GM18526 (cell line): ENCODE results near the gene PALLD.

ENCODE experiments used
- POLR2A ChIP-seq: IDR thresholded peaks from 3 replicates; pipeline ENCODE4 v1.6.1; 2011; ENCODE audit not compliant: insufficient read length; ENCODE audit errors: extremely low read depth

PALLD gene

GRCh38 chr4:168751263-168752225, 254.7 kb downstream of the PALLD start:
- no peak for TF ChIP-seq POLR2A

DNA sequence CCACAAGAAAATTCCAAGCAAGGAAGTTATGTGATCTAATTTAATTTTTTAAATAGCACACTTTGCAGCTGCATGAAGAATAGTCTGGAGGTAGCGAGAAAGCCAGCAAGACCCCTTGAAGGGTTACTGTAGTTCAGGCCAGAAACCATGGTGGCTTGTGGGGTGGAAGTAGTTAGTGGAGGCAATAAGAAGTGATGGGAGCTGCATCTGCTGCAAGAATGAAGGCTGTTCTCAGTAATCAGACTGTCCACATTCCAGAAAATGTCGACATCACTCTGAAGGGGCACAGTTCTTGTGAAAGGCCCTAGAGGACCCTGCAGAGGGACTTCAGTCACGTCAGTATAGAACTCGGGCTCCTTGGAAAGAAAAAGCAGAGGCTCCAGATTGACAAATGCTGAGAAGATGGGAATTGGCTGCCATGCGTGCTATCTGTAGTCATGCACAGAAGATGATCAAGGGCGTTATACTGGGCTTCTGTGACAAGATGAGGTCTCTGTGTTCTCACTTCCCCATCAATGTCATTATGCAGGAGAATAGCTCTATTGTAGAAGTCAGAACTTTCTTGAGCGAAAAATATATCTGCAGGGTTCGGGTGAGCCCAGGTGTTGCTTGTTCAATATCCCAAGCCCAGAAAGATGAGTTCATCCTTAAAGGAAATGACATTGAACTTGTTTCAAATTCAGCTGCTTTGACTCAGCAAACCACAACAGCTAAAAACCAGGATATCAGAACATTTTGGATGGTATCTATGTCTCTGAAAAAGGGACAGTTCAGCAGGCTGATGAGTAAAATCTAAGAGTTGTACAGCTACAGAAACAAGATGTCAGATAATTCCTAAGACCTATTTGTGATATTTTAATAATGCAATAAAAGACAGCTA, 259.0 kb downstream of the PALLD start:
- no peak for TF ChIP-seq POLR2A

GRCh38 chr4:168757500-168757899, 260.6 kb downstream of the PALLD start:
- no peak for TF ChIP-seq POLR2A

- TF ChIP-seq POLR2A = no peak
Measured at GRCh38 chr4:168758351-168758876, 261.6 kb downstream of the PALLD start.

DNA sequence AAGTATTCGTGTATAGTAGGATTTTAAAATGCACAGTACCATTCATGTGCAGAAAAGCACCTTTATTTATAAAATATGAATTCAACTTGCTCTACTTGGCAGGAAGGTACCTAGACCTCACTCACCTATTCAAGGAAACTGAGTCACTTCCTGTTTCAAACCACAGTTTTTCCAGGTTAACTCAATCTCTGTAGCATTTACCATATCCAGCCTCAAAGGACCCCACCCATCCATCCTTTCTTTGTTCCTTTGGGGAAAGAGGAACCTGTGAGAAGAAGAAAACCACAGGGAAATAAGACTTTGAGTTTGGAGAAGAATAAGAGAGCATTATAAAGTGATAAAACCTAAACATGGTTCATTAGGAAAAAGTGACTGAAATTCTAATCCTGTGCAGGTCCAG, 262.5 kb downstream of the PALLD start:
- no peak for TF ChIP-seq POLR2A

DNA sequence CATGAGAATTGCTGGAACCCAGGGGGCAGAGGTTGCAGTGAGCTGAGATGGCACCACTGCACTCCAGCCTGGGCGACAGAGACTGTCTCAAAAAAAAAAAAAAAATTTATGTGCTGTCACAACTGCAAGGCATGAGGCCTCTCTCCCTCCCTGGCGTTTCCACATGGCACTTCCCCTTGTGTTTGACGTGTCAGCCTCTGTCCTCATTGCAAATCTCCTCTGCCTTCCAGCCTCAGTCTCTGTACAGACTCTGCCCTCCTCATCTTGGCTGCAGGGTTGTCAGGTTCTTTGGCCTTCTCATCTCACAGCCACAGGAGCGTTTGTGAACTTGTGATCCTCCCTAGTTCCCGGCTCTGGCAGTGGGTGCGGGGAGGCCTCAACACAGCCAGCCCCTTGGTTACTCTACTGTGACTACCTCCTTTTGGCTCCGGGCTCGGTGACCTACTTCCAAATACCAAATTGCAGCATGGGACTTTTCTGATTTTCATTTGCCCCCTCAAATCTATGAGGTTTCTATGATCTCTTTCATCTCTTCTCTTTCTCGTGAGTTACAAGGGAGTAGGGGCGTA, 263.2 kb downstream of the PALLD start:
- no peak for TF ChIP-seq POLR2A

DNA sequence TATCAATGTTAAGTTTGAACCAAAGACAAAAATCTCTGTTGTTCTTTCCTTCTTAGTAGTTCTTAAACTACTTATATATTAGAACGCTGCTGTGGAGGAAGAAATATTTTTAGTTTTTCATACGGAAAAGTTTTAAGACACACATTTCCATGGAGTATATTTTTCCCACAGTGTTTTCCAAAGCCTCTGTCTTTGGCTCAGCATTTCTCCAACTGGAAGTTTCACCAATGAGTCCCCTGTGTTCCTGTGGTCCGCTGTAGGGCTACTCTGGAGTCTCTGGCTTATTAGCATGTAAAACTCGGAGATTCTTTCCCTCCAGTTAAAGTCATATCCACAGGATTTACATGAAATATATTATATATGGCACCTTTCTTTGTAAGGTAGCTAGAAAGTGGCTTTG, 264.2 kb downstream of the PALLD start:
- no peak for TF ChIP-seq POLR2A

GRCh38 chr4:168765322-168765721, 268.5 kb downstream of the PALLD start:
- no peak for TF ChIP-seq POLR2A

DNA sequence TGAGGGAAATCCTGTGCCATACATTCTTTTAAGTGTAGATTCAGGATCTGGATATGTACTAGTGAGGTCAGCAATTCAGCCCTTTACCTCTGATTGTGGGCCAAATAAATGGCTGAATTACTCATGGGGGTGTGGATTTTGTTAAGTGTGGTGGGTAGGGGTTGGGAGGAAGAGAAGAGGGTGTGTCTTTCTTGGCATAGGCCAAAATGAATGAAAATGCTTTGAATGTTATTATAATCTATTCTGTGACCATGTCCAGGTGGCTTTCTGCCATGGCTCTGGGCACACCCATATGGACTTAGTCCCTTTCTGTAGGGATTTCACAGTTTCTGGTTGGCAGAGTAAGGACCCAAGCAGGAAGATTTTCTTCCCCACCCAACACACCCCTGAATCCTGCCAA, 268.9 kb downstream of the PALLD start:
- TF ChIP-seq POLR2A = no peak

DNA sequence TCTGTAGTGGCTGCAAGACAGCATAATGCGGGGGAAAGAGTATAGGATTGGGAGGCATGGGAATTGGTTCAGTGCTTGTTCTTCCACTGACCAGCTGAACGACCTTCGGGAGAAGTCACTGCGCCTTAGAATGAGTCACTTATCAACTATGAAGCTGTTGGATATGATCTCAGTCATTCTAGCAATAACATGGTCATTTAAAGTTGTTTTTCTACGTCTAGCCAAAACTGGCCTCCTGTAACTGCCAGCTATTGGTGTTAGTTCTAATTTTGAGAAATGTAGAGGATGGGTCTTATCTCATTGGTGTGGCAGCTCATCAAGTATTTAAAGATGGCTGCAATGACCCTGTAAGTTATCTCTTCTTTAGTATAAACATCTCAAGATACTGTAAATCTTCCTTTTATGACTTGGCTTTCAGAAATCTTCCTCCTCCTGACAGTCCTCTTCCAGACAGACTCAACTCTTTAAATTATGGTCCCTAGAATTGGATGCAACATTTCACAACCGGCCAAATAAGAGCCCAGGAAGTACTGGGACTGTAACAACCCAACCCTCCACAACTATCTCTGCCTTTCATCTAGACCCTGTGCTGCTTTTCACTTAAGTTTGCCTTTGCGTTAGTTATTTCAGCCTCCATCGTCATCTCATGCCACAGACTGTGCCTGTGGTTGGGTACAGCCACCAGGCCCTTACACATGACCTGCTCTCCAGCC, 269.9 kb downstream of the PALLD start:
- TF ChIP-seq POLR2A = no peak

GRCh38 chr4:168769416-168769815, 272.6 kb downstream of the PALLD start:
- TF ChIP-seq POLR2A = no peak

- TF ChIP-seq POLR2A = no peak
Measured at GRCh38 chr4:168769837-168770236, 273.0 kb downstream of the PALLD start.

- no peak for TF ChIP-seq POLR2A
Measured at GRCh38 chr4:168771251-168771650, 274.4 kb downstream of the PALLD start.

- no peak for TF ChIP-seq POLR2A
Measured at GRCh38 chr4:168773388-168774195, 276.7 kb downstream of the PALLD start.
